BJ (cell line): ENCODE results near the gene BARHL2. TPM values are rescaled to one million over a fixed set of nuclear protein-coding genes. Genes with fewer than 3 reads are reported as not detected.

Experiments used
- CTCF ChIA-PET: fragments of 350-600 bp; formaldehyde crosslinking; extraction: SDS; loops from one replicate; lab custom pipeline; 2021; ENCODE audit warnings: antibody characterized with exemption, inconsistent platforms; lab: Yijun Ruan, JAX
- POLR2A ChIA-PET: fragments of 300-600 bp; sonication (Branson Sonifier 250); formaldehyde crosslinking; extraction: SDS; loops from one replicate; lab custom pipeline; 2021; ENCODE audit warnings: antibody characterized with exemption; lab: Charles Lee
- DNase-seq: peaks from one replicate; pipeline ENCODE4 v3.0.0-alpha.2; 2011; ENCODE audit warnings: low read depth
- H3K27me3 ChIP-seq: 2 replicates; pipeline ENCODE4 v1.6.0; 2011; ENCODE audit warnings: low read length; ENCODE audit not compliant: control insufficient read depth, insufficient read depth
- H3K36me3 ChIP-seq: 2 replicates; pipeline ENCODE4 v1.5.1; 2011; ENCODE audit warnings: low read length; ENCODE audit not compliant: control insufficient read depth, insufficient read depth
- H3K4me3 ChIP-seq: 2 replicates; pipeline ENCODE4 v1.5.1; 2011; ENCODE audit warnings: low read depth, mild to moderate bottlenecking, control low read depth, low read length
- CTCF ChIP-seq: IDR thresholded peaks from 2 replicates; pipeline ENCODE4 v1.5.1; 2011; ENCODE audit warnings: low read depth, mild to moderate bottlenecking, control low read depth, inconsistent platforms, low read length, moderate library complexity; ENCODE audit not compliant: insufficient read depth
- polyA plus RNA-seq: library from polyadenylated mRNA; depleted of rRNA; stranded (reverse); fragments of >200 nt; gene quantifications from 2 replicates; pipeline ENCODE4 v1.2.3, GENCODE V29; 2011

BARHL2 gene
- polyA plus RNA-seq, 1 experiment, result not detected

- CTCF ChIA-PET, result interaction anchor here (1.7 to 3.0 kb wide), 2 partner anchors 10 to 29 kb away, joined by 3 to 12 read pairs; no protein-coding TSS in a partner anchor
- no peak for TF ChIP-seq CTCF
These were observed 14.4 kb upstream of the BARHL2 start for GRCh38 chr1:90731382-90732050.

DNA sequence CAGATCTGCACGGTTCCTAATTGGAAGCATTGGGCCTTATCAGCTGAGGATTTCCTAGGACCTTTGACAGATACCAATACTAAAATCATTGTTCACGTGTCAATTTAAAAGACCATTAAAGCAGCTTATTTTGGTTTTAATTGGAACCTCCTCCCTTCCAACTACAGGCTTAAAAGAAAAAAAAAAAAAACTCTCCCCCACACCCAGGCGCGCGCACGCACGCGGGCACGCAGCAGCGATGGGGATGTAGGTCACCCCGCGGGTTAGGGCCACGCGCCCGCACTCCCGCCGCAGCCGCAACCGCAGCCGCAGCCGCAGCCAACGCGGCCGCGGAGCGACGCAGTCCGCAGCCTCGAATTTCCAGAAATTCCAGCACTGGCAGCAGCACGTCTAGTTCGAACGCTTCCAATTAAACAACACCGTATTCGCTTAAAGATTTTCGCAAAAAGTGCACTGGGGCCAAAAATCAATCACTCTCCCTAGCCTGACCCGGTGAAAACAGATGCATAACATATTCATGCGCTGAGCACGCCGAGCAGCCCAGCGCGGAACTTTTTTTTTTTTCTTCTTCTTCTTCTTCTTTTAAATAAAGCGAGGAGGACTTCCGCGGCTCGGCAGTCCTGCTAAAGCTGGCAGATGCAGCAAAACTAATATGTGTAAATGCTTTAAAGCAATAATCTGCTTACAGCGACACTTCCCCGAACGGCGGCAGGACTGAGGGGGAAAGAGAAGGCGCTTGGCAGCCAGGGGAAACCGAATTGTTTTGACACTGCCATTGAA is 13.3 kb upstream of the BARHL2 start:
- CTCF ChIA-PET, result interaction anchor here (0.6 to 3.1 kb wide), 5 partner anchors 9 to 436 kb away, joined by 3 to 14 read pairs (median 3); no protein-coding TSS in a partner anchor
- POLR2A ChIA-PET, result no interaction called here
- DNase-seq, result no peak
- no peak for TF ChIP-seq CTCF
- Histone ChIP-seq H3K27me3 (peaks cover 52% of the 10 kb centered on the region), H3K4me3 (no peak overlapping the region), H3K36me3 (no peaks in the 10 kb centered on the region)

More at GRCh38 chr1:90731382-90732050, 14.4 kb upstream of the BARHL2 start:
- Histone ChIP-seq H3K27me3 (peaks cover 41% of the 10 kb centered on the region), H3K36me3 (no peaks in the 10 kb centered on the region), H3K4me3 (no peak overlapping the region)
- no peak for DNase-seq
- POLR2A ChIA-PET, result no interaction called here

DNA sequence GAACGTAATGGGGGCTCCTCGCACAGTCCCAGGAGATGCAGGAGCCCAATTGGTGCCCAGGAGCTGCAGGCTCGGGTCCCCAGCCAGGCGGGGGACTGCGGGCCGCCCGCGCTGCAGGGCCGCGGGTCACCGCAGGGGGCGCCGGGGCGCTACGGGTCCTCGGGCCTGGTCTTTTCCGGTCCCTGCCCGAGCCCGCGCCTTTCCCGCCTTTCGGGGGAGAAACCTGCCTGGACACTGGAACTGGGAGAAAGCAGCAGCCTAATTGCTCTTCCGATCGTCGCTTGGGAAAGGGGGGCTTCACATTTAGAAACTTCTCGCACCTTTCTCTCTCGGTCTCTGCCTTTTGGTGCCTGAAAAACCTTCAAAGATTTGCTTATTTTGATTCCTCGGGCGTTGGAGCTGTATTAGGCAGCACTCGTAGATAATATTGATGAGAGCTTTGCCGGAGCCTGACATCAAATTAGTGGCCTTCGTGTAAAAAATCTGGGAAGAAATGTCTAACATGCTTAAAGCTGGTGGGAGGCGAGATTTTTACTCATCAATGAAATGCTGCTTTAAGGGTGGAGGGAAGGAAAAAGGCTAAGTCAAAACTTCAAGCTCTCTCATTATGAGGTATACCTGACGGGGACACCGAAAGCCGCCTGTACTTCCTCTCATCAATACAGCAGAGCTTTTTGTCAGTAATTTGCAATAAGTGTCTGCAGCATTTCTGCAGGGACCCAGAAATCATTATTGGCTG is 12.6 kb upstream of the BARHL2 start:
- TF ChIP-seq CTCF, result no peak
- Histone ChIP-seq H3K27me3 (peaks cover 60% of the 10 kb centered on the region), H3K4me3 (no peak overlapping the region), H3K36me3 (no peaks in the 10 kb centered on the region)
- DNase-seq, result no peak
- ChIA-PET POLR2A (no interaction called here), CTCF (interaction anchor here (0.6 to 3.1 kb wide), 6 partner anchors 8 to 437 kb away, joined by 3 to 14 read pairs (median 3); no protein-coding TSS in a partner anchor)

GRCh38 chr1:90728502-90729287 is 11.6 kb upstream of the BARHL2 start:
- TF ChIP-seq CTCF, result no peak
- ChIA-PET CTCF (interaction anchor here (0.7 to 3.1 kb wide), 5 partner anchors 8 to 438 kb away, joined by 3 to 14 read pairs (median 3); no protein-coding TSS in a partner anchor), POLR2A (no interaction called here)

More at GRCh38 chr1:90728502-90729287, 11.6 kb upstream of the BARHL2 start:
- Histone ChIP-seq H3K36me3 (no peaks in the 10 kb centered on the region), H3K4me3 (no peak overlapping the region), H3K27me3 (peaks cover 69% of the 10 kb centered on the region)
- no peak for DNase-seq
